Activated CD8-positive, alpha-beta memory T cell treated with anti-CD3 and anti-CD28 coated beads, Interleukin-2, amount 50 U/mL, for 1 hour (primary cell): Measurements from ENCODE around the gene RNU1-4.
"Not testable (repeated sequence)": the region's sequence is repeated elsewhere in the genome, so short reads cannot be mapped to it uniquely, and the experiment has no call there.

Experiments used
- DNase-seq: peaks from one replicate; pipeline ENCODE4 v3.0.0-alpha.2; 2020; ENCODE audit errors: extremely low read depth

RNU1-4 gene

GRCh38 chr1:16728243-16728949 lies 11.9 kb upstream of the RNU1-4 start:
- DNase-seq = not testable (repeated sequence)

GRCh38 chr1:16732254-16732896 lies 7.9 kb upstream of the RNU1-4 start:
- DNase-seq = not testable (repeated sequence)

- DNase-seq = not testable (repeated sequence)
Measured at GRCh38 chr1:16741230-16741629, 914 bp downstream of the RNU1-4 start.

DNA sequence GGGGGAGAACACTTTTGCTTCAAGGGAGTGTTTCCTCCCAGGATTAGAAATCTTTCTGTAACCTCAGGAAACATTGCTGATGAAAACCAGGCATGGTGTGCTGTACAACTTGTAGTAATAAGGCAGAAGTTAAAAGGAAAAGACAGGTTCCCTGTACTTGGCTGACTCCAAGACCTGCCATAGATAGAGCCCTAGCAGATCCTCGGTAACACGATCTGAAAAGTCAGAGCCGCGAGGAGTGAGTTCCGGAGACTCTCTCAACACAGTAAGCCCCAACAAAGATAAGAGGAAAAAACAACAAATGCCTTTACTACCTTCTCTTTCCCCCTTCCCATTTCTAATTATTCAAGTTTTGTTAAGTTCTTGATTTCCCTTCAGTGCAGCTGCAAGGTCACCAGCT lies 7.3 kb downstream of the RNU1-4 start:
- DNase-seq = not testable (repeated sequence)

GRCh38 chr1:16748710-16749109 lies 8.4 kb downstream of the RNU1-4 start:
- DNase-seq = not testable (repeated sequence)

GRCh38 chr1:16749910-16750888 lies 9.9 kb downstream of the RNU1-4 start:
- DNase-seq = not testable (repeated sequence)

- DNase-seq = not testable (repeated sequence)
Measured at GRCh38 chr1:16752770-16753169, 12.5 kb downstream of the RNU1-4 start.

DNA sequence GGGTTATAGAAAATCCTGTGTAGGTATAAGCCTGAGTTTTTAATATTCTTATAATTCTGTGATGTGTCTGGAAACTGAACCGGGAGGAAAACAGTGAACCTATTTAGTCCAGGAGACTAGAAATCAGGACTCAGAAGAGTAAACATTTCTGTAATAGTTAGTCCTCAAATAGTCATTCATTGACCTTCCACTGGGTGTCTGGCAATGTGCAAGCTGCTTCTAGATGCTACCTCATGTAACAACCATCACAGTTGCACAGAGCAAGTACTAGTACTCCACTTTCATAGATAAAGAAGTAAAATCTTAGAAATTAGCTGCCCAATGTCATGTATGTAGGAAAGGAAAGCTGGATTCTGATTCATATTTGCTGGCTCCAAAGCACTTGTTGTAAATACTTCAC lies 15.1 kb downstream of the RNU1-4 start:
- DNase-seq = not testable (repeated sequence)

DNA sequence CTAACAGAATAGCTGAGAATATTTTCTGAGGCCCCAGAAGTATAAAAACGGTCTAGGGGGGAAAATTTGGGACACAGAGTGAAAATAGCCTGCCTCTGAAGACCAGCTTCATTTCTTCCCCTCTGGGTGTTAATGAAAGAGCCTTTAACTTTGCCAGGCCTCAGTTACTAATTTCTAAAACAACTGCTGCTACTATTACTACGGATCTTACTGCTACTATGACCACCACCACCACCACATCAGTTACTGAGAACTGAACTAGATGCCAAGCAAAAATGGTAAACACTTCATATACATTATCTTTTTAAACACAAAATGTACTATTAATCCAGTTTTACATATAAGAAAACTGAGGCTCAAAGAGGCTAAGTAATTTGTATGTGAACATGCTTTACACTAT lies 15.6 kb downstream of the RNU1-4 start:
- not testable (repeated sequence) for DNase-seq

GRCh38 chr1:16757574-16757973 lies 17.3 kb downstream of the RNU1-4 start:
- DNase-seq = not testable (repeated sequence)

- DNase-seq = not testable (repeated sequence)
Measured at GRCh38 chr1:16758060-16758459, 17.7 kb downstream of the RNU1-4 start.

- not testable (repeated sequence) for DNase-seq
Measured at GRCh38 chr1:16759041-16759493, 18.8 kb downstream of the RNU1-4 start.

DNA sequence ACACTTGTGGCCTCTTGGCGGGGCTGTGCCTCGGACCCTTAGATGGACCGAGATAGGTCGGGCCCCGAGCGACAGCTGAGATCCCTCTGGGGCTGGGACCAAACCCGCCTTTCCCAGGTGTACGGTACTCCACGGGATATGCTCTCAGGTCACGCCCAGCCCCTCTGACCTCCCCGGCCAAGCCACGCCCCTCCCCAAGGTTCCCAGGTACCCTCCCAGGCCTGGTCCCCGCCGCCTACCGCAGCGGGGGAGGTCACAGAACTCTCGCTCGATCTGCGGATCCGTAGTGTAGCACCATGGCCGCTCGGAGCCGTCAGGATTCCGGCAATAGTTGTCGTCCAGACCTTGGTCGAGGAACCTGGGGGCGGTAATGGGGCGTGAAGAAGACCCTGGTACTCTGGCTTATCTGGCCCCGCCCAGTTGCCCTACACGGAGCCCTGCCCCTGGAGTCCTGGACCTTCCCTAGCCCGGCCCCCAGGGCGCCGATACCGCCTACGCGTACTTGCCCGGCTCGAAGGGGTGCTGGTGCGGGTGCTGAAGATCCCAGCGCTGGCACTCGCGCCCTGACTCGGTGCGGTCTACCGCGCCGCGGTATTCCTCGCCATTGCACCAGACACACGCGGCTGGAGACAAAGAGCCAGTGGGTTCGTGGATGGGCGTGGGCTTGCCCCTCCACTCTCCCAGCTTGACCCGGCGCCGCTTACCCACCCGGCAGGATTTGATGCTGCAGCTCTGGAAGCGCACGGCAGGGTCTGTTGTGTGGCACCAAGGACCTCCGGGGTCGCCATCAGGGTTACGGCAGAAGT lies 19.5 kb downstream of the RNU1-4 start:
- not testable (repeated sequence) for DNase-seq

GRCh38 chr1:16760456-16760765 lies 20.1 kb downstream of the RNU1-4 start:
- DNase-seq = not testable (repeated sequence)

GRCh38 chr1:16760801-16761200 lies 20.5 kb downstream of the RNU1-4 start:
- not testable (repeated sequence) for DNase-seq

DNA sequence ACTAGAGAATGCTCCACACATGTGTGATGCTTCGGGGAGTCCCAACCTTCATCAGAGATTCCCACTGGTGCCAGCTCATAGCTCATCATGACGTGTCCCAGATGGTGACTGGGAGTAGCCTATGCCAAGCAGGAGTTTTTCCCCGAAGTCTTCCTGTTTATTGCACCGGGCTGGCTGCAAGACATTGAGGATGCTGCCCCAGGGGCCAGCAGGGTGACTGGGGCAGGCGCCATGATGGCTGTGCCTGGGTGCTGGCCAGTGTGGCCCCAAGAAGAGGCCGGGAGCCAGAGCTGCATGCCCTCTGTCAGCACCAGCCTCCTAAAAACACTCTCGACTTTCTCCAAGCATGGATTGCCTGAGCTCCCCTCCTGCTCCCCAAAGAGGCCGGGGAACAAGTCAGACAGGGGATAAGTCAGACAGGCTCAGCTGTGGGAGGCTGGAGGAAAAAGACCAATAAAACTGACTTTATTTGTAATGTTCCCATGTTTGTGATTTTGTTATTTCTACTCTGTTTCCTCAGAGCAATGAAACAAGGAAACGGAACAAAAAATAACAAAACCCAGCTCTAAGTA lies 24.0 kb downstream of the RNU1-4 start:
- not testable (repeated sequence) for DNase-seq

- not testable (repeated sequence) for DNase-seq
Measured at GRCh38 chr1:16764820-16765655, 24.7 kb downstream of the RNU1-4 start.

GRCh38 chr1:16765731-16766605 lies 25.7 kb downstream of the RNU1-4 start:
- DNase-seq = not testable (repeated sequence)

DNA sequence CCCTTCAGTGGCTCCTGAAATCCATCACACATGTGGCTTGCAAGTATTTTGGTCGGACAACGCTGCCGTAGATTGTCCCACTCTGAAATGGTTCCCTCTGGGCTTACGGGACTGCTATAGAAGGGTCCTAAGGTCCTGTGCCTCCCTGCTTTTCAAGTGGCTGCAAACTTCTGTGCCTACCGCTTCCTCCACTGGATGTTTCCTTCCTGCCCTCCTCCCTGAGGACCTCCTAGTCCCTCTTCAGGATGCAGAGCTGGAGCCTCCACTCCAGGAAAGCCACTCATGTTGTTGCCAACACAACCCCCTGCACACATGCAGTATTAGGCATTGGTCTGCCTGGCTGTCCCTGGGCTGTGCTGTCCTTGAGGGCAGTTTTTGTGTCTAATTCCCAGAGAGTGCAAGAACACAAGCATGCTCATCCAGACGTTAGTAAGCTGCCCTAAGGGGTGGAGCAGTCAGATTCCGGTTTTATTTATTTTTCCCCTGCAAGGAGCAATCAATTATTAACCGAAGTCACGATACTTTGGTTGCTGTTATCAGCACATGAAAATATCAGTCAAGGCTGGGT lies 26.5 kb downstream of the RNU1-4 start:
- not testable (repeated sequence) for DNase-seq
